IPS-20b (cell line): ENCODE results near the gene KATNBL1.
A peak's percentile ranks its signal among the peaks of the same experiment; 100 is the strongest.
"Not testable (repeated sequence)": the region's sequence is repeated elsewhere in the genome, so short reads cannot be mapped to it uniquely, and the experiment has no call there.

Experiments
- H3K27ac ChIP-seq: one replicate; pipeline ENCODE4 v1.5.1; 2013; ENCODE audit warnings: low read length
- H3K27me3 ChIP-seq: 2 replicates; pipeline ENCODE4 v1.6.1; 2013; ENCODE audit warnings: mild to moderate bottlenecking, low read length, inconsistent platforms; ENCODE audit not compliant: insufficient read depth
- H3K36me3 ChIP-seq: 2 replicates; pipeline ENCODE4 v1.6.1; 2013; ENCODE audit warnings: low read depth, mild to moderate bottlenecking, inconsistent platforms, low read length, moderate library complexity; ENCODE audit not compliant: insufficient read depth
- H3K4me1 ChIP-seq: 2 replicates; pipeline ENCODE4 v1.6.1; 2013; ENCODE audit warnings: mild to moderate bottlenecking, control low read depth, inconsistent platforms, low read length, moderate library complexity; ENCODE audit not compliant: insufficient read depth
- H3K4me3 ChIP-seq: 2 replicates; pipeline ENCODE4 v1.5.1; 2013; ENCODE audit warnings: mild to moderate bottlenecking, low read length, inconsistent platforms
- H3K9ac ChIP-seq: 2 replicates; pipeline ENCODE4 v1.6.1; 2013; ENCODE audit warnings: low read depth, mild to moderate bottlenecking, inconsistent platforms, low read length, moderate library complexity
- H3K9me3 ChIP-seq: 2 replicates; pipeline ENCODE4 v1.6.1; 2013; ENCODE audit warnings: mild to moderate bottlenecking, low read depth, low read length, inconsistent platforms; ENCODE audit not compliant: insufficient read depth

Gene KATNBL1

GRCh38 chr15:34239151-34239808 is 29.4 kb upstream of the KATNBL1 start:
- H3K27me3 ChIP-seq: no peaks in the 10 kb centered on the region
- peaks cover 4% of the 10 kb centered on the region; the same call in 1 of the 2 replicates for H3K4me1 ChIP-seq
- no peak overlapping the region for H3K27ac ChIP-seq
- no peak overlapping the region for H3K4me3 ChIP-seq
- H3K9me3 ChIP-seq: no peaks in the 10 kb centered on the region
- H3K36me3 ChIP-seq: peaks cover 29% of the 10 kb centered on the region
- no peak overlapping the region for H3K9ac ChIP-seq

GRCh38 chr15:34233614-34234013 is 23.7 kb upstream of the KATNBL1 start:
- H3K4me1 ChIP-seq: no peaks in the 10 kb centered on the region; the same call in 1 of the 2 replicates
- H3K9me3 ChIP-seq: no peaks in the 10 kb centered on the region
- no peak overlapping the region for H3K27ac ChIP-seq
- peaks cover 53% of the 10 kb centered on the region for H3K36me3 ChIP-seq
- no peak overlapping the region for H3K4me3 ChIP-seq
- H3K9ac ChIP-seq: no peak overlapping the region
- no peaks in the 10 kb centered on the region for H3K27me3 ChIP-seq

DNA sequence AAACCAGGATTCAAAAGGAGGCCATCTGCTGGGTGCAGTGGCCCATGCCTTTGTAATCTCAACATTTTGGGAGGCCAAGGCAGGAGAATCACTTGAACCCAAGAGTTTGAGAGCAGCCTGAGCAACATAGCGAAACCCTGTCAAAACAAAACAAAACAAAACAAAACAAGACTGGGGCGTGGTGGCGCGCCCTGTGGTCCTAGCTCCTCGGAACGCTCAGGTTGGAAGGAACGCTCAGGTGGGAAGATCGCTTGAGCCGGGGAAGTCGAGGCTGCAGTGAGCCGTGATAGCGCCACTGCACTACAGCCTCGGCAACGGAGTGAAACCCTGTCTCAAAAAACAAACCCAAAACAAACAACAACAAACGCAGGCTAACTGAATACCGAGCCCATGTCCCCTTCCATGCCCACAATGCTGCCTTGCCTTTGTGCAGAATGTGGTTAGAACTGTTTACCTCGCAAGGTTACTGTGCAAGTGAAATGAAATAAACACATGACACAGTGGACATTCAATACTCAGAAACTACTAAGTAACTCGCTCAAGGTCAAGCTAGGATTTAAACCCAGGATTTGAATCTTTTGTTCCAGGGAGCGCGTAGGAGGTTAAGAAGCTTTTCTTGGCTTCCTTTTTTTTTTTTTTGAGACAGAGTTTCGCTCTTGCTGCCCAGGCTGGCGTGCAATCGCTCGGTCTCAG is 14.2 kb upstream of the KATNBL1 start:
- H3K36me3 ChIP-seq: peaks cover 17% of the 10 kb centered on the region

DNA sequence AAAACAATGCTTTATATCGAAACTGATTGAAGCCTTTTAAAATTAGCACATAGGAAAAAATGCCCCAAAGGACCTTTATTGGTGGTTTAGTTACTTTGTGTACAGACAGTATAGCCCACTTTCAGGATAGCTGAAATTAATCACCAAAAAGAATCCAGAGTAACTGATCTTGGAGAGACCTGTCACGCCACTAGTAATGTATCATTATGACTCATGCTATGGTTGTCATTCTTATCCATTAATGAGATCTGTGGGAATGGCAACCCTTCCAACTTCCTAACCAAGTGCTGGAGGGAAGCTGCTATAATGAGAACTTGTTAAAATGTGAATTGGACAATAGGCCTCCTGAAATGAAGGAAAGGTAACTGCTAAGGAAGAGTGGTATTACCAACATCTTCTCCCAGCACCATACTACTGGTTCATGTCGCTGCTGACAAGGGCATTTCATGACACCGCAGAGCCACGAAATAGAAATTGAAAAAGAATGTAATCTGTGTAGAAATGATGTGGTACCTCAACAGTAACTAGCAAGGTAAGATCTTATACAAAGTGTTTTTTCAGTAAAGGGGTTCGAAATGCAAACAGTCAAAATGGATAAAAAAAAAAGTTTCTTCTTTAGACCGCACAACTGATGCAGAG is 7.8 kb upstream of the KATNBL1 start:
- Histone ChIP-seq H3K27ac (no peak overlapping the region), H3K4me3 (no peak overlapping the region), H3K4me1 (peaks cover 20% of the 10 kb centered on the region), H3K36me3 (no peaks in the 10 kb centered on the region), H3K9ac (no peak overlapping the region), H3K9me3 (no peaks in the 10 kb centered on the region), H3K27me3 (no peaks in the 10 kb centered on the region)

More for the DNA sequence above, 14.2 kb upstream of the KATNBL1 start:
- no peaks in the 10 kb centered on the region for H3K9me3 ChIP-seq
- H3K4me3 ChIP-seq: peak overlapping the region; percentile 93
- peak overlapping the region; percentile 82 for H3K27ac ChIP-seq
- H3K27me3 ChIP-seq: no peaks in the 10 kb centered on the region
- peak overlapping the region; percentile 92 for H3K9ac ChIP-seq
- H3K4me1 ChIP-seq: no peaks in the 10 kb centered on the region

- no peaks in the 10 kb centered on the region for H3K27me3 ChIP-seq
- H3K9ac ChIP-seq: no peak overlapping the region
- H3K4me3 ChIP-seq: no peak overlapping the region
- no peaks in the 10 kb centered on the region for H3K36me3 ChIP-seq
- H3K4me1 ChIP-seq: peaks cover 25% of the 10 kb centered on the region
- H3K9me3 ChIP-seq: no peaks in the 10 kb centered on the region
- H3K27ac ChIP-seq: no peak overlapping the region
Measured at GRCh38 chr15:34216527-34217270, 6.8 kb upstream of the KATNBL1 start.

GRCh38 chr15:34214135-34214534 is 4.2 kb upstream of the KATNBL1 start:
- Histone ChIP-seq H3K4me3 (peak overlapping the region; percentile 58), H3K9ac (peak overlapping the region; percentile 79)

GRCh38 chr15:34213690-34214089 is 3.8 kb upstream of the KATNBL1 start:
- peaks cover 27% of the 10 kb centered on the region for H3K4me1 ChIP-seq
- peak overlapping the region; percentile 5 for H3K27ac ChIP-seq
- H3K27me3 ChIP-seq: peaks cover 4% of the 10 kb centered on the region; the same call in 1 of the 2 replicates
- H3K9ac ChIP-seq: peak overlapping the region; percentile 9; the same call in 1 of the 2 replicates
- H3K36me3 ChIP-seq: no peaks in the 10 kb centered on the region
- H3K4me3 ChIP-seq: peak overlapping the region; percentile 58; the same call in 1 of the 2 replicates
- H3K9me3 ChIP-seq: no peaks in the 10 kb centered on the region

More at GRCh38 chr15:34214135-34214534, 4.2 kb upstream of the KATNBL1 start:
- Histone ChIP-seq H3K27ac (peak overlapping the region; percentile 83), H3K36me3 (no peaks in the 10 kb centered on the region), H3K9me3 (no peaks in the 10 kb centered on the region), H3K4me1 (peaks cover 25% of the 10 kb centered on the region), H3K27me3 (peaks cover 4% of the 10 kb centered on the region; the same call in 1 of the 2 replicates)

- Histone ChIP-seq H3K9me3 (no peaks in the 10 kb centered on the region), H3K4me1 (peaks cover 6% of the 10 kb centered on the region; the same call in 1 of the 2 replicates), H3K4me3 (no peak overlapping the region), H3K9ac (no peak overlapping the region), H3K27ac (no peak overlapping the region), H3K36me3 (peaks cover 15% of the 10 kb centered on the region; the same call in 1 of the 2 replicates), H3K27me3 (peaks cover 4% of the 10 kb centered on the region; the same call in 1 of the 2 replicates)
Measured at GRCh38 chr15:34206011-34206410, 3.9 kb downstream of the KATNBL1 start.

DNA sequence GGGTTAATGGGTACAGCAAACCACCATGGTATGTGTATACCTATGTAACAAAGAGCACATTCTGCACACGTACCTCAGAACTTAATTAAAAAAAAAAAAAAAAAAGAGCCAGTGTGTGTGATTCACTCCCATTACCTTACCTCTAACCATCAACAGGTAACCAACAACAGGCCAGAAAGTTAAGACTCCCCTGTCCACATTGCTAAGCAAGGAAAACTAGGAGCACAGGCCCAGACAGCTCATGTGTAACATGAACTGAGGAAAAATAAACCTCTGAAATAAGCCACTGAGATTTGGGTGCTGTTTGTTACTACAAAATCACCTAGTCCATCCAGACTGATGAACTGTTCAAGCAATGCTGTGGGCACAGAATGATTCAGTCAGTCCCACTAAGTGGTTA is 6.0 kb downstream of the KATNBL1 start:
- peaks cover 6% of the 10 kb centered on the region; the same call in 1 of the 2 replicates for H3K4me1 ChIP-seq
- H3K9me3 ChIP-seq: no peaks in the 10 kb centered on the region
- no peak overlapping the region for H3K27ac ChIP-seq
- H3K27me3 ChIP-seq: no peaks in the 10 kb centered on the region
- no peak overlapping the region for H3K4me3 ChIP-seq
- no peak overlapping the region for H3K9ac ChIP-seq
- H3K36me3 ChIP-seq: peaks cover 15% of the 10 kb centered on the region; the same call in 1 of the 2 replicates

- H3K27ac ChIP-seq: no peak overlapping the region
- no peak overlapping the region for H3K9ac ChIP-seq
- H3K36me3 ChIP-seq: peaks cover 17% of the 10 kb centered on the region
- no peaks in the 10 kb centered on the region for H3K27me3 ChIP-seq
- no peaks in the 10 kb centered on the region for H3K4me1 ChIP-seq
- no peaks in the 10 kb centered on the region for H3K9me3 ChIP-seq
- H3K4me3 ChIP-seq: no peak overlapping the region
Measured at GRCh38 chr15:34203305-34203704, 6.6 kb downstream of the KATNBL1 start.

- not testable (repeated sequence) for H3K27me3 ChIP-seq, H3K27ac ChIP-seq, H3K9me3 ChIP-seq, H3K9ac ChIP-seq, H3K4me3 ChIP-seq, H3K4me1 ChIP-seq, H3K36me3 ChIP-seq
Measured at GRCh38 chr15:34193272-34193671, 16.6 kb downstream of the KATNBL1 start.
